Endothelial cell (in vitro differentiated cells): Measurements from ENCODE around the gene CDK8. TPM values are rescaled to one million over a fixed set of nuclear protein-coding genes. Genes with fewer than 3 reads are reported as not detected.
A peak's percentile ranks its signal among the peaks of the same experiment; 100 is the strongest.

Experiments used
- DNase-seq: peaks from one replicate; pipeline ENCODE4 v3.0.0; 2021; ENCODE audit warnings: low spot score
- H3K27ac Mint-ChIP-seq: one replicate; pipeline ENCODE4 v1.8.0; 2021; ENCODE audit warnings: mixed read lengths, inconsistent platforms; ENCODE audit not compliant: unreplicated experiment
- H3K27me3 Mint-ChIP-seq: one replicate; pipeline ENCODE4 v1.8.0; 2021; ENCODE audit warnings: mild to moderate bottlenecking, moderate library complexity, mixed read lengths, inconsistent platforms; ENCODE audit not compliant: unreplicated experiment
- H3K36me3 Mint-ChIP-seq: one replicate; pipeline ENCODE4 v1.8.0; 2021; ENCODE audit warnings: mild to moderate bottlenecking, low read depth, mixed read lengths, inconsistent platforms; ENCODE audit not compliant: unreplicated experiment
- H3K4me1 Mint-ChIP-seq: one replicate; pipeline ENCODE4 v1.8.0; 2021; ENCODE audit warnings: mild to moderate bottlenecking, mixed read lengths, inconsistent platforms; ENCODE audit not compliant: unreplicated experiment
- H3K4me3 Mint-ChIP-seq: one replicate; pipeline ENCODE4 v1.8.0; 2021; ENCODE audit warnings: mild to moderate bottlenecking, mixed read lengths, inconsistent platforms; ENCODE audit not compliant: unreplicated experiment
- H3K9me3 Mint-ChIP-seq: one replicate; pipeline ENCODE4 v1.8.0; 2021; ENCODE audit warnings: mixed read lengths, inconsistent platforms; ENCODE audit not compliant: unreplicated experiment
- long read RNA-seq: library from polyadenylated mRNA; unstranded; transcript quantifications from one replicate; pipeline ENCODE4 v2.0.0, GENCODE V29; 2020; ENCODE audit not compliant: unreplicated experiment
- total RNA-seq: library from RNA; stranded (reverse); fragmentation: NEBNext Ultra II Directional; extraction: Animal tissue kit (Norgen Biotek cat#: 25700); gene quantifications from one replicate; pipeline ENCODE4 v1.2.1, GENCODE V29; 2021; ENCODE audit not compliant: unreplicated experiment
- TF ChIP-seq, protein P1 (sequence below): fragments of 200-600 bp; sonication (generic); IDR thresholded peaks from one replicate; pipeline ENCODE4 v1.5.0; 2021; ENCODE audit warnings: antibody characterized with exemption; ENCODE audit not compliant: unreplicated experiment

CDK8 gene
- 18.1 TPM for total RNA-seq
- long read RNA-seq, partial matches to known transcripts: 2 of 4 reads
- long read RNA-seq, other reads (novel, unspliced or antisense): 2 of 4 reads

DNA sequence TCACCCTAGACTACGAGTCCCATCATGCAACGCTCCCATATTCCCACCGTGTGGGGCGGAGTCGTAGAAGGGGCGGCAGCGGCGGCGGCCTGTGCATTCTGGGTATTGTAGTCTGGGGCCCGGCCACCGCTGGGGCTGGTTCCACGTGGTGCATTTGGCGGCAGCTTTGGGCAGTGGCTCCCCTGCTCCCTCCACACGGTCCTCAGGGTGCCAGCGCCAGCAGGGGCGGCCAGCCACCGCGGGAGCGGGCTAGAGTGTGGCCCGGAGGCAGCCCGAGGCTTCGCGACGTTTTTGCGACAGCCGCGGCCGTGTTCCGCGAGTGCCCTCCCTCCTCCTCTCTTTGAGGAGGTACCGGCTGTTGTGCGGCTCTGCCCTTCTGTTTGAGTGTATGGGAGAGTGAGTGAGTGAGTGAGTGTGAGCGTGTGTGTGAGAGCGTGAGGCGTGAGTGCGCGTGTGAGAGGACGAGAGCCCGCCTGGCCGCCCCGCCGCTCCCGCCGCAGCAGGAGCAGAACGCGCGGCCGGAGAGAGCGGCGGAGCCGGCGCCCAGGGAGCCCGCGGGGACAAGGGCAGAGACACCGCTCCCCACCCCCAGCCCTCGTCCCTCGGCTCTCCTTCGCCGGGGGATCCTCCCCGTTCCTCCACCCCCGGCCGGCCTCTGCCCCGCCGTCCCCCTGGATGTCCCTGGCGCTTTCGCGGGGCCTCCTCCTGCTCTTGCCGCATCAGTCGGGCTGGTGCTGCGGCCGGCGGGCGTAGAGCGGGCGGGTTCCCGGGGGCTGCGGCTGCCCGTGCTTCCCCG, at the start of gene CDK8:
Gene CDK8 (plus strand): TSS at position 343 of the 796 bp plus-strand sequence. CDS start 513 bp downstream, outside the sequence.
- no peaks in the 10 kb centered on the region for H3K9me3 Mint-ChIP-seq
- H3K4me1 Mint-ChIP-seq: peaks cover 19% of the 10 kb centered on the region
- H3K27me3 Mint-ChIP-seq: peaks cover 1% of the 10 kb centered on the region
- TF ChIP-seq, protein P1, sequence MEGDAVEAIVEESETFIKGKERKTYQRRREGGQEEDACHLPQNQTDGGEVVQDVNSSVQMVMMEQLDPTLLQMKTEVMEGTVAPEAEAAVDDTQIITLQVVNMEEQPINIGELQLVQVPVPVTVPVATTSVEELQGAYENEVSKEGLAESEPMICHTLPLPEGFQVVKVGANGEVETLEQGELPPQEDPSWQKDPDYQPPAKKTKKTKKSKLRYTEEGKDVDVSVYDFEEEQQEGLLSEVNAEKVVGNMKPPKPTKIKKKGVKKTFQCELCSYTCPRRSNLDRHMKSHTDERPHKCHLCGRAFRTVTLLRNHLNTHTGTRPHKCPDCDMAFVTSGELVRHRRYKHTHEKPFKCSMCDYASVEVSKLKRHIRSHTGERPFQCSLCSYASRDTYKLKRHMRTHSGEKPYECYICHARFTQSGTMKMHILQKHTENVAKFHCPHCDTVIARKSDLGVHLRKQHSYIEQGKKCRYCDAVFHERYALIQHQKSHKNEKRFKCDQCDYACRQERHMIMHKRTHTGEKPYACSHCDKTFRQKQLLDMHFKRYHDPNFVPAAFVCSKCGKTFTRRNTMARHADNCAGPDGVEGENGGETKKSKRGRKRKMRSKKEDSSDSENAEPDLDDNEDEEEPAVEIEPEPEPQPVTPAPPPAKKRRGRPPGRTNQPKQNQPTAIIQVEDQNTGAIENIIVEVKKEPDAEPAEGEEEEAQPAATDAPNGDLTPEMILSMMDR: no peak
- peak within 1 kb of the TSS; percentile 98 for H3K4me3 Mint-ChIP-seq
- no peaks in the 10 kb centered on the region for H3K36me3 Mint-ChIP-seq
- peak; percentile 80 for DNase-seq
- peak within 1 kb of the TSS; percentile 86 for H3K27ac Mint-ChIP-seq

DNA sequence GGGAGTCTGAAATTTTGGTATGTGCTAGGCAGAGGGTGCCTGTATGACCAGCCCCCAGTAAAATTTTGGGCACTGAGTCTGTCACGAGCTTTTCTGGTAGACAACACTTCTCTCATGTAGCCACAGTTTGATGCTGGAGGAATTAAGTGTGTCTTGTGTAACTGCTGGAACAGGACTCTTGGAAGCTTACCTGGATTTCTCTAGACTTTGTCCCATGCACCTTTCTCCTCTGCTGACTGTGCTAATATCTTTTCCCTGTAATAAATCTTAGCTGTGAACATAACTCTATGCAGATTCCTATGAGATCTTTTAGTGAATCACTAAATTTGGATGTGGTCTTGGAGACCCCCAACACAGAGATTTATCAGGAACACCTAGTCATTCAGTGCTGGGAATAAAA, 45.6 kb upstream of the CDK8 start:
- TF ChIP-seq, protein P1: no peak
- no peaks in the 10 kb centered on the region for H3K4me1 Mint-ChIP-seq
- no peaks in the 10 kb centered on the region for H3K27me3 Mint-ChIP-seq
- H3K27ac Mint-ChIP-seq: no peak overlapping the region
- no peaks in the 10 kb centered on the region for H3K9me3 Mint-ChIP-seq
- peaks cover 6% of the 10 kb centered on the region for H3K36me3 Mint-ChIP-seq
- H3K4me3 Mint-ChIP-seq: no peak overlapping the region
- no peak for DNase-seq

GRCh38 chr13:26213345-26213744, 40.6 kb upstream of the CDK8 start:
- TF ChIP-seq, protein P1: no peak
- Mint-ChIP-seq H3K27me3 (no peaks in the 10 kb centered on the region), H3K27ac (no peak overlapping the region), H3K9me3 (no peaks in the 10 kb centered on the region), H3K4me1 (no peaks in the 10 kb centered on the region), H3K4me3 (no peak overlapping the region), H3K36me3 (peaks cover 27% of the 10 kb centered on the region)
- no peak for DNase-seq

- DNase-seq: no peak
- Mint-ChIP-seq H3K9me3 (no peaks in the 10 kb centered on the region), H3K36me3 (peaks cover 29% of the 10 kb centered on the region), H3K4me3 (no peak overlapping the region), H3K4me1 (no peaks in the 10 kb centered on the region), H3K27ac (no peak overlapping the region), H3K27me3 (no peaks in the 10 kb centered on the region)
- TF ChIP-seq, protein P1: no peak
Observed at GRCh38 chr13:26213982-26214381, 39.9 kb upstream of the CDK8 start.

GRCh38 chr13:26216042-26216441, 37.9 kb upstream of the CDK8 start:
- H3K4me1 Mint-ChIP-seq: peaks cover 5% of the 10 kb centered on the region
- H3K9me3 Mint-ChIP-seq: no peaks in the 10 kb centered on the region
- TF ChIP-seq, protein P1: no peak
- H3K27me3 Mint-ChIP-seq: no peaks in the 10 kb centered on the region
- H3K4me3 Mint-ChIP-seq: no peak overlapping the region
- H3K27ac Mint-ChIP-seq: no peak overlapping the region
- no peak for DNase-seq
- peaks cover 36% of the 10 kb centered on the region for H3K36me3 Mint-ChIP-seq
